Glutamatergic neuron (in vitro differentiated cells): ENCODE data around the gene LRRN2. TPM values are rescaled to one million over a fixed set of nuclear protein-coding genes. Genes with fewer than 3 reads are reported as not detected.
"Not testable (repeated sequence)": the region's sequence is repeated elsewhere in the genome, so short reads cannot be mapped to it uniquely, and the experiment has no call there.

Experiments used
- DNase-seq: peaks from one replicate; pipeline ENCODE4 v3.0.0; 2022
- H3K27ac Mint-ChIP-seq: one replicate; pipeline ENCODE4 v1.8.0; 2020; ENCODE audit warnings: mild to moderate bottlenecking, mixed read lengths, inconsistent platforms; ENCODE audit not compliant: unreplicated experiment
- H3K27me3 Mint-ChIP-seq: one replicate; pipeline ENCODE4 v1.8.0; 2020; ENCODE audit warnings: mild to moderate bottlenecking, moderate library complexity, mixed read lengths, inconsistent platforms; ENCODE audit not compliant: unreplicated experiment
- H3K36me3 Mint-ChIP-seq: one replicate; pipeline ENCODE4 v1.8.0; 2020; ENCODE audit warnings: mild to moderate bottlenecking, mixed read lengths, inconsistent platforms; ENCODE audit not compliant: unreplicated experiment
- H3K4me1 Mint-ChIP-seq: one replicate; pipeline ENCODE4 v1.8.0; 2020; ENCODE audit warnings: mild to moderate bottlenecking, low read depth, mixed read lengths, inconsistent platforms; ENCODE audit not compliant: unreplicated experiment
- H3K4me3 Mint-ChIP-seq: one replicate; pipeline ENCODE4 v1.8.0; 2020; ENCODE audit warnings: mild to moderate bottlenecking, mixed read lengths, inconsistent platforms; ENCODE audit not compliant: unreplicated experiment
- H3K9me3 Mint-ChIP-seq: one replicate; pipeline ENCODE4 v1.8.0; 2020; ENCODE audit warnings: mild to moderate bottlenecking, moderate library complexity, mixed read lengths, inconsistent platforms; ENCODE audit not compliant: unreplicated experiment
- total RNA-seq: library from RNA; stranded (reverse); fragmentation: NEBNext Ultra II Directional; extraction: Animal tissue kit (Norgen Biotek cat#: 25700); gene quantifications from one replicate; pipeline ENCODE4 v1.2.1, GENCODE V29; 2021; ENCODE audit not compliant: unreplicated experiment
- TF ChIP-seq, protein P1 (sequence below): fragments of 200-600 bp; sonication (generic); IDR thresholded peaks from one replicate; pipeline ENCODE4 v1.5.0; 2021; ENCODE audit not compliant: partially characterized antibody, unreplicated experiment

The LRRN2 gene
- total RNA-seq, 1 donor from 2014 or later: 6.9 TPM

DNA sequence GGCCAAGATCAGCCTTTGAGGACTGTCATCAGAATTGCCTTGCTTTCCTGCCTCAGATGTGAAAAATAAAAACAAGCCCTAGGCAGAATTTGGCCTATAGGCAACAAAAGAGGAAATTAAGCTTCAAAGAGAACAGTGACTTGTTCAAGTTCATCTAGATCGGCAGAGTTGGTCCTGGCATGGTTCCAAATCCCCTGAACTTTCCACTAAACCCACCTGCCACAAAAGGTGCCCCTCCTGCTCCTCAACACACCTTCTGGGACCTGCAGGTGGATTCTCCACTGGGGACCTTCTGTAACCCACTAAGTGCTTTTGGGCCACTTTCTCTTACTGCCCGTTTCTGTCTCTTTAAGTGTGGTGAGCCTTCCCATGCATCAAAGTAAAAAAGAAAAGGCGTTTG, 42.5 kb upstream of the LRRN2 start:
- no peak for DNase-seq
- no peaks in the 10 kb centered on the region for H3K27me3 Mint-ChIP-seq
- H3K4me3 Mint-ChIP-seq: no peak overlapping the region
- H3K36me3 Mint-ChIP-seq: peaks cover 8% of the 10 kb centered on the region
- H3K4me1 Mint-ChIP-seq: peaks cover 10% of the 10 kb centered on the region
- TF ChIP-seq, protein P1, sequence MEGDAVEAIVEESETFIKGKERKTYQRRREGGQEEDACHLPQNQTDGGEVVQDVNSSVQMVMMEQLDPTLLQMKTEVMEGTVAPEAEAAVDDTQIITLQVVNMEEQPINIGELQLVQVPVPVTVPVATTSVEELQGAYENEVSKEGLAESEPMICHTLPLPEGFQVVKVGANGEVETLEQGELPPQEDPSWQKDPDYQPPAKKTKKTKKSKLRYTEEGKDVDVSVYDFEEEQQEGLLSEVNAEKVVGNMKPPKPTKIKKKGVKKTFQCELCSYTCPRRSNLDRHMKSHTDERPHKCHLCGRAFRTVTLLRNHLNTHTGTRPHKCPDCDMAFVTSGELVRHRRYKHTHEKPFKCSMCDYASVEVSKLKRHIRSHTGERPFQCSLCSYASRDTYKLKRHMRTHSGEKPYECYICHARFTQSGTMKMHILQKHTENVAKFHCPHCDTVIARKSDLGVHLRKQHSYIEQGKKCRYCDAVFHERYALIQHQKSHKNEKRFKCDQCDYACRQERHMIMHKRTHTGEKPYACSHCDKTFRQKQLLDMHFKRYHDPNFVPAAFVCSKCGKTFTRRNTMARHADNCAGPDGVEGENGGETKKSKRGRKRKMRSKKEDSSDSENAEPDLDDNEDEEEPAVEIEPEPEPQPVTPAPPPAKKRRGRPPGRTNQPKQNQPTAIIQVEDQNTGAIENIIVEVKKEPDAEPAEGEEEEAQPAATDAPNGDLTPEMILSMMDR: no peak
- peaks cover 2% of the 10 kb centered on the region for H3K9me3 Mint-ChIP-seq
- no peak overlapping the region for H3K27ac Mint-ChIP-seq

DNA sequence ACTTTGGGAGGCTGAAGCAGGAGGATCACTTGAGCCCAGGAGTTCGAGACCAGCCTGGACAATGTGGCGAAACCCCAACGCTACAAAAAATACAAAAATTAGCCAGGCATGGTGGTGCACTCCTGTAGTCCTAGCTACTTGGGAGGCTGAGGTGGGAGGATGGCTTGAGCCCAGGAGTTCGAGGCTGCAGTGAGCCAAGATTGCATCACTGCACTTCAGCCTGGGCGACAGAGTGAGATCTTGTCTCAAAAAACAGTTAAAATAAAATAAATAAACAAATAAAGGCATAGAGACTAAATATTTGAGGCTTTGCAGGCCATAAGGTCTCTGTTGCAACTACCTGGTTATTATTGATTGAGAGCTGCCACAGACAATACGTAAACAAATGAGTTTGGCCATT, 41.9 kb upstream of the LRRN2 start:
- H3K27me3 Mint-ChIP-seq, H3K27ac Mint-ChIP-seq, DNase-seq, H3K4me1 Mint-ChIP-seq, H3K4me3 Mint-ChIP-seq, H3K9me3 Mint-ChIP-seq: not testable (repeated sequence)
- peaks cover 11% of the 10 kb centered on the region for H3K36me3 Mint-ChIP-seq

DNA sequence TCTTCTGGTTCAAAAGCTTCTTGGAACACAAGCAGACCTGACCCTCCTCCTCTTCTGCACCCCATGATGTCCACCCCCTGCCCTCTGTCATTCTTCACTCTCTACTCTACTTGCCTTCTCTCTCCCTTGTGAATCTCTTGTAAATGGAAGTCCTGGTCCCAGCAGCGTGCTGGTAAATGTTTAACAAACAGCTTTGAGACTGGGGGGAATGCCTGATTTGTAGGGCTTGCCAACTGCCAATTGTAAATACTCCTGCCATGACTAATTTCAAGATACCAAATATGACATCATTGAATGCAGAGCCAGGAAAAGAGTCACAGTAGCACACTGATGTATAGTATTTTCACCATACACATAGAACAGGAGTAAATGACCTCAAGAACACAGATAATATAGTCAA, 40.9 kb upstream of the LRRN2 start:
- TF ChIP-seq, protein P1: no peak
- H3K9me3 Mint-ChIP-seq: no peaks in the 10 kb centered on the region
- H3K27me3 Mint-ChIP-seq: no peaks in the 10 kb centered on the region
- no peak overlapping the region for H3K27ac Mint-ChIP-seq
- H3K36me3 Mint-ChIP-seq: peaks cover 11% of the 10 kb centered on the region
- no peak for DNase-seq
- no peak overlapping the region for H3K4me3 Mint-ChIP-seq
- H3K4me1 Mint-ChIP-seq: peaks cover 10% of the 10 kb centered on the region

DNA sequence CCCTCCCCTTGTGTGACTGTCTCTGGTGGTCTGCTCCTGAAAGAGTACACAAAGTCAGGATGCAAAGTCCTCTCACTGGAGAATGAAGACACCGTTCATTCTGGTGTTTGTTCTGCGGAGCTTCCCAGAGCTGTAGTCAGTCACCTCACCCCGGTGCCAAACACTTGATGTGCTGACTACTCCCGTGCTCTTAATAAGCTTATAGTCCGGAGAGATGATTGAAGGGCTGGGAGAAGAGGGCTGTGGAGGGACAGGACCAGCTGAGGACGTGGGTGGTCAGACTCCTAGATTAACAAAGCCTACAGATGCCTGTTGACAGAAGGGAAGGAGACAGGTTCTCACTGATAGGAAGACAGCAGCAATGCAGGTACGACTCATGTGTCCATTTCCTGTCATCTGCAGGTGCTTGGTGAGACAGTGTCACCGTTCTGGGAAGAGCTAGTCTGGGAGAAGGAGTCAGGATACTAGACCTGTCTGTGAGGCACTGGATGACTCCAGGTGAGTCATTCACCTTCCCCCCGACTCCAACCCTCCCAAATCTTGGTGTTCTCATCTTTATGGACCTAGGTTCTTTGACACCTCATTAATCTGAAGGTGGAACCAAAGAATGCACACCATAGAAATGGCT, 40.4 kb upstream of the LRRN2 start:
- TF ChIP-seq, protein P1: no peak
- Mint-ChIP-seq H3K4me3 (no peak overlapping the region), H3K27me3 (peaks cover 4% of the 10 kb centered on the region), H3K4me1 (peaks cover 9% of the 10 kb centered on the region), H3K27ac (no peak overlapping the region), H3K36me3 (peaks cover 11% of the 10 kb centered on the region), H3K9me3 (no peaks in the 10 kb centered on the region)
- no peak for DNase-seq

DNA sequence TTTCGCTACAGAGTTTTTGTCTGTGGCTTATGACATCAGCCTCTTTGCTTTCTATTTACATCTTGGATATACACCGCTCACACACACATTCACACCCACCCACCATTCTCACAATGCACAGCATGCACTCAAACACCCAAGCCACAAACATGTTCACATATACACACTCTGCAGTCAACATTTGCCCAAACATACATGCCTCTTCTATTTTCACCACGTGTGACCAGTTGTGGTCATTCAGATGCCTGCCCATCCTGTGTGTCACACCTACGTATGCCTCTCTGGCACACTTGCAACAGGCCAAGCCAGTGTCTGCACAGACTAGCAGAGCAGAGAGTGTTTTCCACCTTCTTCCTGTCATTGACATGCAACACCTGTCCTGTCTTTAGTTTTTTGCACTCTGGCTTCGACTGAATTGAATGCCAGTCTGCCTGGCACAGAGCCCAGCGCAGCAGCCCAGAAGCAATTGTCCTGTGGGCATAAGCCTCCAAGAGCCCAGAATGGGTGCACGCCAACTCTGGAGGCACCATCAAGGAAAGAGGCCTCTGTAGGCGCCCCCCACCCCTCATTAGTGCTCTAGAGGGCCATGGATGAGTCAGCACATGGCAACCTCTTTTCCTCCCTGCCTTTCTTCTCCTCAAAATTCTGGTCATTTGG, 37.7 kb upstream of the LRRN2 start:
- DNase-seq: no peak
- TF ChIP-seq, protein P1: no peak
- H3K36me3 Mint-ChIP-seq: peaks cover 11% of the 10 kb centered on the region
- peaks cover 6% of the 10 kb centered on the region for H3K4me1 Mint-ChIP-seq
- no peak overlapping the region for H3K27ac Mint-ChIP-seq
- H3K4me3 Mint-ChIP-seq: no peak overlapping the region
- H3K9me3 Mint-ChIP-seq: no peaks in the 10 kb centered on the region
- H3K27me3 Mint-ChIP-seq: peaks cover 6% of the 10 kb centered on the region
